LNCAP (cell line): Measurements from ENCODE around the gene FANCE.

Source experiments
- CTCF ChIP-seq: fragments of 450-650 bp; IDR thresholded peaks from 2 replicates; pipeline ENCODE4 v1.5.1; 2017; ENCODE audit warnings: mild to moderate bottlenecking

Gene FANCE

GRCh38 chr6:35512006-35512405 lies 59.9 kb downstream of the FANCE start:
- no peak for TF ChIP-seq CTCF

GRCh38 chr6:35512740-35513139 lies 60.6 kb downstream of the FANCE start, which contains the start of gene TULP1:
Gene TULP1 (minus strand): TSS chr6:35512896. CDS start chr6:35512858, 38 bp downstream.
- TF ChIP-seq CTCF: no peak

GRCh38 chr6:35514587-35514986 lies 62.4 kb downstream of the FANCE start:
- TF ChIP-seq CTCF: no peak
